GM18858 (cell line): ENCODE results near the gene PLAGL2.
"Not testable (repeated sequence)": the region's sequence is repeated elsewhere in the genome, so short reads cannot be mapped to it uniquely, and the experiment has no call there.

Experiments used
- ATAC-seq: cut with Tn5 transposase; IDR thresholded peaks from one replicate; pipeline ENCODE4 v1.9.1; 2021; ENCODE audit not compliant: unreplicated experiment

Gene PLAGL2

GRCh38 chr20:32183947-32184635 lies 23.5 kb downstream of the PLAGL2 start:
- no peak for ATAC-seq

GRCh38 chr20:32181606-32182005 lies 25.9 kb downstream of the PLAGL2 start:
- ATAC-seq, result no peak

GRCh38 chr20:32179934-32180333 lies 27.6 kb downstream of the PLAGL2 start:
- no peak for ATAC-seq

- ATAC-seq, result no peak
Observed at GRCh38 chr20:32179515-32179914, 28.0 kb downstream of the PLAGL2 start.

GRCh38 chr20:32177696-32178095 lies 29.8 kb downstream of the PLAGL2 start:
- not testable (repeated sequence) for ATAC-seq

- ATAC-seq, result no peak
Observed at GRCh38 chr20:32168184-32168910, 39.2 kb downstream of the PLAGL2 start.

- no peak for ATAC-seq
Observed at GRCh38 chr20:32167552-32167951, 40.0 kb downstream of the PLAGL2 start.

- no peak for ATAC-seq
Observed at GRCh38 chr20:32165836-32166545, 41.6 kb downstream of the PLAGL2 start.

- ATAC-seq, result no peak
Observed at GRCh38 chr20:32164984-32165735, 42.4 kb downstream of the PLAGL2 start.

- no peak for ATAC-seq
Observed at GRCh38 chr20:32163951-32164350, 43.6 kb downstream of the PLAGL2 start.

GRCh38 chr20:32162351-32162750 lies 45.2 kb downstream of the PLAGL2 start:
- ATAC-seq, result no peak

GRCh38 chr20:32160341-32160740 lies 47.2 kb downstream of the PLAGL2 start:
- ATAC-seq, result no peak

- no peak for ATAC-seq
Observed at GRCh38 chr20:32159766-32160221, 47.7 kb downstream of the PLAGL2 start.

GRCh38 chr20:32158943-32159660 lies 48.4 kb downstream of the PLAGL2 start:
- no peak for ATAC-seq

GRCh38 chr20:32158351-32158750 lies 49.2 kb downstream of the PLAGL2 start:
- ATAC-seq, result no peak

- no peak for ATAC-seq
Observed at GRCh38 chr20:32157611-32158010, 49.9 kb downstream of the PLAGL2 start.

- ATAC-seq, result no peak
Observed at GRCh38 chr20:32155017-32155981, 52.2 kb downstream of the PLAGL2 start.

- ATAC-seq, result no peak
Observed at GRCh38 chr20:32153771-32154170, 53.8 kb downstream of the PLAGL2 start.

GRCh38 chr20:32153156-32153665 lies 54.3 kb downstream of the PLAGL2 start:
- no peak for ATAC-seq
